Measurements from ENCODE around the gene HLCS. TPM values are rescaled to one million over a fixed set of nuclear protein-coding genes. Genes with fewer than 3 reads are reported as not detected.

HLCS gene
- total and polyA plus RNA-seq, 2 of the 4 experiments (the other 2 are of a cell fraction) = 10.6 to 21.0 TPM

- no peak overlapping the region for H4K8ac ChIP-seq (ENCODE audit: low read depth in 2 of 2, low read length in 2 of 2)
- POLR2A ChIA-PET (ENCODE audit: unreplicated experiment) = no interaction called here
- H4K5ac ChIP-seq (ENCODE audit: low read depth, low read length) = no peak overlapping the region
- H3K79me1 ChIP-seq (ENCODE audit: low read depth in 1 of 2, low read length in 2 of 2) = no peaks in the 10 kb centered on the region
- no peak overlapping the region for H2BK20ac ChIP-seq (ENCODE audit: low read depth, low read length)
- dilution Hi-C loops (cut with HindIII; ENCODE audit: low sequenced_read_pairs, unreplicated experiment) = no loop called here
- no peak overlapping the region for H2BK120ac ChIP-seq (ENCODE audit: low read depth, low read length)
- H2BK5ac ChIP-seq (ENCODE audit: low read depth, low read length, poor library complexity, severe bottlenecking) = no peak overlapping the region
- H3K9ac ChIP-seq (ENCODE audit: low read depth, low read length) = no peak overlapping the region
- BruUV-seq (replicated peaks) = no TSS peak
- no peak overlapping the region for H3K4ac ChIP-seq (ENCODE audit: low read depth, low read length)
- no peaks in the 10 kb centered on the region for H3K27me3 ChIP-seq (ENCODE audit: control insufficient read depth, insufficient read depth, low read length)
- no peak overlapping the region for H3K23ac ChIP-seq (ENCODE audit: low read depth, low read length)
- in situ Hi-C loops (cut with MboI; ENCODE audit: low sequenced_read_pairs) = no loop called here
- 0 out of 2 replicates have a peak, but pooled peaks cover 3% of the 10 kb centered on the region for H3K9me1 ChIP-seq (ENCODE audit: insufficient read depth, low read length)
- no peak overlapping the region for H2BK15ac ChIP-seq (ENCODE audit: low read depth, low read length)
- peaks cover 2% of the 10 kb centered on the region; the same call in 1 of the 2 replicates for H3K36me3 ChIP-seq (ENCODE audit: control insufficient read depth, insufficient read depth, low read length)
- H4K20me1 ChIP-seq (ENCODE audit: insufficient read depth, low read length) = no peaks in the 10 kb centered on the region
- DNase-seq (peak; percentile 42), ATAC-seq (ENCODE audit: low read depth) (no peak)
- no peak overlapping the region for H3K18ac ChIP-seq (ENCODE audit: low read depth, low read length)
- no CpG with 5 or more reads among the region's 4 CpGs for WGBS, 2 experiments (ENCODE audit: extremely low coverage in 2 of 2, insufficient read length in 1 of 2)
- no peak overlapping the region for H3K27ac ChIP-seq (ENCODE audit: insufficient read depth, low read length)
- H4K91ac ChIP-seq (ENCODE audit: insufficient read depth, low read depth, low read length) = no peak overlapping the region
- H2AFZ ChIP-seq (replicated peaks; ENCODE audit: low read length, poor library complexity) = no peak overlapping the region
- no peak overlapping the region for H3K4me3 ChIP-seq (ENCODE audit: insufficient read depth, low read depth, low read length)
- H3K56ac ChIP-seq (ENCODE audit: extremely low read depth, insufficient read depth, low read length) = no peak overlapping the region
- no peak overlapping the region for H2AK9ac ChIP-seq (replicated peaks; ENCODE audit: low read depth, low read length, poor library complexity)
- intact Hi-C loops (cut with micrococcal nuclease) = no loop called here
- no peaks in the 10 kb centered on the region for H3K9me3 ChIP-seq (ENCODE audit: control insufficient read depth, insufficient read depth, low read length)
- no peak overlapping the region for H3K4me2 ChIP-seq (ENCODE audit: low read depth, low read length)
- CTCF ChIA-PET = no interaction called here
- peaks cover 11% of the 10 kb centered on the region for H3K4me1 ChIP-seq (ENCODE audit: control insufficient read depth, insufficient read depth, low read length)
- no peak for TF ChIP-seq RFX5 (IDR thresholded peaks at IDR 0.05; ENCODE audit: low read depth, low read length)
- no peak for TF ChIP-seq ELK1 (IDR thresholded peaks at IDR 0.05; ENCODE audit: borderline replicate concordance, low read depth, low read length)
- no peak for TF ChIP-seq CHD1 (IDR thresholded peaks at IDR 0.05; ENCODE audit: low read depth, low read length)
- TF ChIP-seq RCOR1 (IDR thresholded peaks at IDR 0.05; ENCODE audit: insufficient replicate concordance, low read length) = no peak
- no peak for TF ChIP-seq CEBPB (IDR thresholded peaks at IDR 0.05; ENCODE audit: low read depth, low read length)
- TF ChIP-seq NFE2L2 (IDR thresholded peaks at IDR 0.05; ENCODE audit: low read depth, low read length) = no peak
- no peak for TF ChIP-seq RAD21 (IDR thresholded peaks at IDR 0.05; ENCODE audit: low read length)
- no peak overlapping the region for H2AK5ac ChIP-seq (ENCODE audit: low read depth, low read length)
- no peak overlapping the region for H3K14ac ChIP-seq (replicated peaks; ENCODE audit: low read depth, low read length)
Measured at GRCh38 chr21:36765229-36765628, 201.2 kb downstream of the HLCS start.

Measured in IMR-90 (cell line).